BJ (cell line): ENCODE measurements around the gene CASS4. TPM values are rescaled to one million over a fixed set of nuclear protein-coding genes. Genes with fewer than 3 reads are reported as not detected.

Experiments used
- CTCF ChIA-PET: fragments of 350-600 bp; formaldehyde crosslinking; extraction: SDS; loops from one replicate; lab custom pipeline; 2021; ENCODE audit warnings: antibody characterized with exemption, inconsistent platforms; lab: Yijun Ruan, JAX
- POLR2A ChIA-PET: fragments of 300-600 bp; sonication (Branson Sonifier 250); formaldehyde crosslinking; extraction: SDS; loops from one replicate; lab custom pipeline; 2021; ENCODE audit warnings: antibody characterized with exemption; lab: Charles Lee
- DNase-seq: peaks from one replicate; pipeline ENCODE4 v3.0.0-alpha.2; 2011; ENCODE audit warnings: low read depth
- H3K27me3 ChIP-seq: 2 replicates; pipeline ENCODE4 v1.6.0; 2011; ENCODE audit warnings: low read length; ENCODE audit not compliant: control insufficient read depth, insufficient read depth
- H3K36me3 ChIP-seq: 2 replicates; pipeline ENCODE4 v1.5.1; 2011; ENCODE audit warnings: low read length; ENCODE audit not compliant: control insufficient read depth, insufficient read depth
- H3K4me3 ChIP-seq: 2 replicates; pipeline ENCODE4 v1.5.1; 2011; ENCODE audit warnings: low read depth, mild to moderate bottlenecking, control low read depth, low read length
- CTCF ChIP-seq: IDR thresholded peaks from 2 replicates; pipeline ENCODE4 v1.5.1; 2011; ENCODE audit warnings: low read depth, mild to moderate bottlenecking, control low read depth, inconsistent platforms, low read length, moderate library complexity; ENCODE audit not compliant: insufficient read depth
- polyA plus RNA-seq: library from polyadenylated mRNA; depleted of rRNA; stranded (reverse); fragments of >200 nt; gene quantifications from 2 replicates; pipeline ENCODE4 v1.2.3, GENCODE V29; 2011

Gene CASS4
- polyA plus RNA-seq, 1 experiment = 0.50 TPM

- H3K4me3 ChIP-seq = no peak overlapping the region
- CTCF ChIA-PET = interaction anchor here (0.7 to 1.5 kb wide), 2 partner anchors 12 to 656 kb away, joined by 3 read pairs; no protein-coding TSS in a partner anchor
- TF ChIP-seq CTCF = no peak
- DNase-seq = no peak
- no peaks in the 10 kb centered on the region for H3K27me3 ChIP-seq
- POLR2A ChIA-PET = no interaction called here
- no peaks in the 10 kb centered on the region for H3K36me3 ChIP-seq
Measured at GRCh38 chr20:56424931-56425330, 12.9 kb downstream of the CASS4 start.

- Histone ChIP-seq H3K27me3 (no peaks in the 10 kb centered on the region), H3K36me3 (no peaks in the 10 kb centered on the region), H3K4me3 (no peak overlapping the region)
- TF ChIP-seq CTCF = no peak
- no peak for DNase-seq
- ChIA-PET CTCF (interaction anchor here (1.0 kb wide), 1 partner anchor 17 kb away, joined by 3 read pairs; no protein-coding TSS in a partner anchor), POLR2A (no interaction called here)
Measured at GRCh38 chr20:56426026-56426425, 14.0 kb downstream of the CASS4 start.

GRCh38 chr20:56426926-56427325 is 14.9 kb downstream of the CASS4 start:
- Histone ChIP-seq H3K27me3 (no peaks in the 10 kb centered on the region), H3K36me3 (no peaks in the 10 kb centered on the region), H3K4me3 (no peak overlapping the region)
- TF ChIP-seq CTCF = no peak
- POLR2A ChIA-PET = no interaction called here
- CTCF ChIA-PET = interaction anchor here (1.4 kb wide), 1 partner anchor 36 kb away, joined by 3 read pairs; no protein-coding TSS in a partner anchor
- no peak for DNase-seq

- Histone ChIP-seq H3K4me3 (no peak overlapping the region), H3K36me3 (no peaks in the 10 kb centered on the region), H3K27me3 (no peaks in the 10 kb centered on the region)
- ChIA-PET POLR2A (no interaction called here), CTCF (interaction anchor here (1.4 kb wide), 1 partner anchor 35 kb away, joined by 3 read pairs; no protein-coding TSS in a partner anchor)
- no peak for TF ChIP-seq CTCF
- no peak for DNase-seq
Measured at GRCh38 chr20:56427797-56428196, 15.7 kb downstream of the CASS4 start.

- DNase-seq = no peak
- CTCF ChIA-PET = no interaction called here
- Histone ChIP-seq H3K4me3 (no peak overlapping the region), H3K27me3 (no peaks in the 10 kb centered on the region), H3K36me3 (no peaks in the 10 kb centered on the region)
- POLR2A ChIA-PET = no interaction called here
- TF ChIP-seq CTCF = no peak
Measured at GRCh38 chr20:56428410-56428809, 16.4 kb downstream of the CASS4 start.
